Endothelial cell of umbilical vein (primary cell): ENCODE results near the gene RNF130. TPM values are rescaled to one million over a fixed set of nuclear protein-coding genes. Genes with fewer than 3 reads are reported as not detected.

Experiments used
- BruUV-seq: library from RNA; stranded (reverse); fragments of 400-500 nt; replicated peaks from 2 replicates; lab custom pipeline; 2021; lab: Mats Ljungman, UMichigan
- CTCF ChIA-PET: fragments of 300-600, 350-600 bp; sonication (Branson Sonifier 250); formaldehyde crosslinking; loops from one replicate; lab custom pipeline; 2021; ENCODE audit warnings: antibody characterized with exemption, inconsistent platforms; lab: Charles Lee
- POLR2A ChIA-PET: fragments of 300-600, 350-600 bp; sonication (Branson Sonifier 250); formaldehyde crosslinking; loops from one replicate; lab custom pipeline; 2021; ENCODE audit warnings: antibody characterized with exemption, inconsistent platforms; lab: Charles Lee
- DNase-seq: peaks from one replicate; pipeline ENCODE4 v3.0.0-alpha.2; 2011; ENCODE audit warnings: low read depth, low spot score
- FAIRE-seq: peaks from 2 replicates; lab custom pipeline; 2011; peaks lifted over from hg19 to GRCh38; lab: Jason Lieb, UNC
- H2AFZ ChIP-seq: 2 replicates; pipeline ENCODE4 v1.6.0; 2012; ENCODE audit warnings: low read depth, low read length, control low read depth, inconsistent platforms
- H3K27ac ChIP-seq: 2 replicates; pipeline ENCODE4 v1.5.1; 2011; ENCODE audit warnings: low read depth, mild to moderate bottlenecking, control low read depth, low read length, moderate library complexity; ENCODE audit not compliant: insufficient read depth
- H3K27me3 ChIP-seq, 2 experiments: 2 replicates each; pipeline versions ENCODE4 v1.6.0 to v1.6.1; 2011; ENCODE audit warnings: low read length in 2 of 2, mixed read lengths in 1 of 2; ENCODE audit not compliant: control insufficient read depth in 2 of 2, insufficient read depth in 2 of 2
- H3K36me3 ChIP-seq, 2 experiments: 2 replicates in 1 of 2; 3 replicates in 1 of 2; pipeline ENCODE4 v1.5.1; 2011; ENCODE audit warnings: low read length in 2 of 2, mild to moderate bottlenecking in 1 of 2, moderate library complexity in 1 of 2; ENCODE audit not compliant: control insufficient read depth in 2 of 2, insufficient read depth in 2 of 2; ENCODE audit errors: extremely low read depth in 1 of 2
- H3K4me1 ChIP-seq: 3 replicates; pipeline ENCODE4 v1.5.1; 2011; ENCODE audit warnings: mild to moderate bottlenecking, low read length; ENCODE audit not compliant: control insufficient read depth, insufficient read depth; ENCODE audit errors: extremely low read depth
- H3K4me2 ChIP-seq: 2 replicates; pipeline ENCODE4 v1.6.1; 2011; ENCODE audit warnings: low read length, control low read depth, mixed read lengths; ENCODE audit not compliant: insufficient read depth
- H3K4me3 ChIP-seq, 3 experiments: fragments of 200-600 bp in 1 of 3; sonication (generic), shearing (Covaris generic) in 1 of 3; replicated peaks in 1 of 3; 2 replicates each; pipeline ENCODE4 v1.5.1; 2011 to 2016; ENCODE audit warnings: control low read depth in 3 of 3, low read length in 3 of 3, mild to moderate bottlenecking in 2 of 3, inconsistent platforms in 1 of 3, low read depth in 1 of 3, moderate library complexity in 1 of 3; ENCODE audit not compliant: insufficient read depth in 1 of 3
- H3K79me2 ChIP-seq: 2 replicates; pipeline ENCODE4 v1.6.0; 2012; ENCODE audit warnings: low read length, inconsistent platforms; ENCODE audit not compliant: control insufficient read depth, insufficient read depth
- H3K9ac ChIP-seq: replicated peaks from 2 replicates; pipeline ENCODE3; 2011; ENCODE audit warnings: low read length, control low read depth; ENCODE audit not compliant: insufficient read depth; ENCODE audit errors: extremely low read depth
- H3K9me1 ChIP-seq: replicated peaks from 3 replicates; pipeline ENCODE4 v1.6.0; 2011; ENCODE audit warnings: mild to moderate bottlenecking, low read length; ENCODE audit not compliant: control insufficient read depth, insufficient read depth; ENCODE audit errors: extremely low read depth
- H3K9me3 ChIP-seq: replicated peaks from 2 replicates; pipeline ENCODE4 v1.5.1; 2012; ENCODE audit warnings: low read length, inconsistent platforms; ENCODE audit not compliant: control insufficient read depth, insufficient read depth
- H4K20me1 ChIP-seq: replicated peaks from 2 replicates; pipeline ENCODE3; 2011; ENCODE audit warnings: mild to moderate bottlenecking, low read length; ENCODE audit not compliant: control insufficient read depth, insufficient read depth; ENCODE audit errors: extremely low read depth
- EZH2 ChIP-seq: IDR thresholded peaks from 2 replicates; pipeline ENCODE4 v1.6.1; 2012; ENCODE audit warnings: borderline replicate concordance, low read depth, mild to moderate bottlenecking, moderate library complexity, low read length, inconsistent platforms; ENCODE audit not compliant: severe bottlenecking
- FOS ChIP-seq: IDR thresholded peaks from 2 replicates; pipeline ENCODE4 v1.6.1; 2011; ENCODE audit warnings: mild to moderate bottlenecking, low read length, moderate library complexity, borderline replicate concordance; ENCODE audit not compliant: insufficient read depth
- GATA2 ChIP-seq: IDR thresholded peaks from 2 replicates; pipeline ENCODE4 v1.7.0; 2011; ENCODE audit warnings: low read depth, mild to moderate bottlenecking, moderate library complexity, mixed read lengths, low read length; ENCODE audit not compliant: insufficient read length, insufficient read depth
- JUN ChIP-seq: IDR thresholded peaks from 2 replicates; pipeline ENCODE4 v1.6.1; 2011; ENCODE audit warnings: borderline replicate concordance, low read depth; ENCODE audit not compliant: insufficient read length, insufficient read depth
- MAX ChIP-seq: IDR thresholded peaks from 2 replicates; pipeline ENCODE4 v1.6.1; 2011; ENCODE audit not compliant: insufficient read depth, insufficient read length
- MYC ChIP-seq: IDR thresholded peaks from one replicate; pipeline ENCODE4 v1.6.1; 2011; ENCODE audit warnings: mild to moderate bottlenecking, low read depth, low read length
- POLR2A ChIP-seq: IDR thresholded peaks from 2 replicates; pipeline ENCODE4 v1.6.1; 2012; ENCODE audit warnings: low read depth, mild to moderate bottlenecking, control low read depth, low read length
- POLR2AphosphoS5 ChIP-seq: IDR thresholded peaks from 2 replicates; pipeline ENCODE4 v1.6.1; 2012; ENCODE audit warnings: low read depth, mild to moderate bottlenecking, control low read depth, low read length, moderate library complexity; ENCODE audit not compliant: insufficient read depth
- dilution Hi-C: fragments of 300-500 bp; cut with MboI; formaldehyde crosslinking; loops from one replicate; pipeline ENCODE4 v1.15.0; 2019; ENCODE audit warnings: low sequenced_read_pairs; ENCODE audit not compliant: extremely low pct_ligation_motif_present
- intact Hi-C: fragments of 100-400 bp; cut with micrococcal nuclease; formaldehyde crosslinking; loops from one replicate; pipeline ENCODE4 v1.10.0; 2022
- polyA plus RNA-seq, 4 experiments: library from polyadenylated mRNA; depleted of rRNA in 3 of 4; stranded (reverse) in 3 of 4; unstranded in 1 of 4; fragments of >200 nt; gene quantifications; 2 replicates each; pipeline versions ENCODE4 v1.2.1 to v1.2.3, GENCODE V29; 2011 to 2012; ENCODE audit warnings: missing spikeins in 1 of 4
- total RNA-seq: library from RNA; stranded (reverse); gene quantifications from 2 replicates; pipeline ENCODE4 v1.2.3, GENCODE V29; 2021
- TF ChIP-seq, protein P1 (sequence below), 2 donors: IDR thresholded peaks; 1 replicate in 1 of 2; 2 replicates in 1 of 2; pipeline ENCODE4 v1.5.1; 2011; ENCODE audit warnings: low read length in 2 of 2, mild to moderate bottlenecking in 2 of 2, moderate library complexity in 2 of 2, control low read depth in 1 of 2, inconsistent platforms in 1 of 2, low read depth in 1 of 2; ENCODE audit not compliant: insufficient read depth in 1 of 2; ENCODE audit errors: extremely low read depth in 1 of 2

RNF130 gene
- total and polyA plus RNA-seq, 2 donors (not counting 3 experiments of a cell fraction or from before 2014, with no cell fraction given), result 43.0 to 43.1 TPM

- no TSS peak for BruUV-seq
- TF ChIP-seq EZH2 (no peak), FOS (no peak), POLR2AphosphoS5 (no peak), MAX (no peak), POLR2A (no peak), MYC (no peak), GATA2 (no peak), JUN (no peak)
- TF ChIP-seq, protein P1, sequence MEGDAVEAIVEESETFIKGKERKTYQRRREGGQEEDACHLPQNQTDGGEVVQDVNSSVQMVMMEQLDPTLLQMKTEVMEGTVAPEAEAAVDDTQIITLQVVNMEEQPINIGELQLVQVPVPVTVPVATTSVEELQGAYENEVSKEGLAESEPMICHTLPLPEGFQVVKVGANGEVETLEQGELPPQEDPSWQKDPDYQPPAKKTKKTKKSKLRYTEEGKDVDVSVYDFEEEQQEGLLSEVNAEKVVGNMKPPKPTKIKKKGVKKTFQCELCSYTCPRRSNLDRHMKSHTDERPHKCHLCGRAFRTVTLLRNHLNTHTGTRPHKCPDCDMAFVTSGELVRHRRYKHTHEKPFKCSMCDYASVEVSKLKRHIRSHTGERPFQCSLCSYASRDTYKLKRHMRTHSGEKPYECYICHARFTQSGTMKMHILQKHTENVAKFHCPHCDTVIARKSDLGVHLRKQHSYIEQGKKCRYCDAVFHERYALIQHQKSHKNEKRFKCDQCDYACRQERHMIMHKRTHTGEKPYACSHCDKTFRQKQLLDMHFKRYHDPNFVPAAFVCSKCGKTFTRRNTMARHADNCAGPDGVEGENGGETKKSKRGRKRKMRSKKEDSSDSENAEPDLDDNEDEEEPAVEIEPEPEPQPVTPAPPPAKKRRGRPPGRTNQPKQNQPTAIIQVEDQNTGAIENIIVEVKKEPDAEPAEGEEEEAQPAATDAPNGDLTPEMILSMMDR (IDR thresholded peaks at IDR 0.05; ENCODE audit: extremely low read depth in 1 of 2, insufficient read depth in 1 of 2, low read depth in 1 of 2, low read length in 2 of 2), result no peak
- H3K9me3 ChIP-seq, result no peaks in the 10 kb centered on the region
- FAIRE-seq, result no peak
- no peak overlapping the region for H3K9ac ChIP-seq
- no peak overlapping the region for H3K4me2 ChIP-seq
- H3K79me2 ChIP-seq, result no peaks in the 10 kb centered on the region
- H3K4me1 ChIP-seq, result no peaks in the 10 kb centered on the region
- DNase-seq, result no peak
- no peaks in the 10 kb centered on the region for H3K27me3 ChIP-seq
- POLR2A ChIA-PET, result no interaction called here
- no peaks in the 10 kb centered on the region for H3K9me1 ChIP-seq
- H3K27ac ChIP-seq, result no peak overlapping the region
- dilution Hi-C loops, result no loop called here
- H3K36me3 ChIP-seq, result no peaks in the 10 kb centered on the region
- intact Hi-C loops, result no loop called here
- no peak overlapping the region for H3K4me3 ChIP-seq
- H2AFZ ChIP-seq, result no peak overlapping the region
- no peaks in the 10 kb centered on the region for H4K20me1 ChIP-seq
- CTCF ChIA-PET, result interaction anchor here (0.9 to 1.0 kb wide), 2 partner anchors 9 to 212 kb away, joined by 3 read pairs; no protein-coding TSS in a partner anchor
Measured at GRCh38 chr5:180116077-180116999, 44.8 kb upstream of the RNF130 start.
